GM12878 (cell line): ENCODE measurements around the gene CWF19L2.

Source experiments
- BRCA1 ChIP-seq: IDR thresholded peaks from 2 replicates; pipeline ENCODE4 v1.6.1; 2011; ENCODE audit warnings: low read depth, low read length, improper control_type of control experiment
- ETV6 ChIP-seq, 2 experiments: fragments of 450-650 bp in 1 of 2; IDR thresholded peaks in 1 of 2; conservative IDR thresholded peaks in 1 of 2; 2 replicates each; pipeline ENCODE4 v1.6.1; 2014; ENCODE audit warnings: antibody characterized with exemption in 1 of 2, borderline replicate concordance in 1 of 2, low read depth in 1 of 2, mild to moderate bottlenecking in 1 of 2, moderate library complexity in 1 of 2
- GABPA ChIP-seq: IDR thresholded peaks from 2 replicates; pipeline ENCODE4 v1.6.1; 2014; ENCODE audit warnings: antibody characterized with exemption, low read depth, mild to moderate bottlenecking, inconsistent platforms
- JUNB ChIP-seq: IDR thresholded peaks from 2 replicates; pipeline ENCODE4 v1.6.1; 2016; ENCODE audit warnings: antibody characterized with exemption, mild to moderate bottlenecking
- JUND ChIP-seq: IDR thresholded peaks from 2 replicates; pipeline ENCODE4 v1.6.1; 2012; ENCODE audit warnings: low read depth, mild to moderate bottlenecking, low read length, improper control_type of control experiment, moderate library complexity
- NFIC ChIP-seq: IDR thresholded peaks from 2 replicates; pipeline ENCODE4 v1.6.1; 2012; ENCODE audit warnings: low read depth, mild to moderate bottlenecking, inconsistent platforms, low read length, moderate library complexity
- RCOR1 ChIP-seq: conservative IDR thresholded peaks from 2 replicates; pipeline ENCODE4 v1.6.1; 2012; ENCODE audit warnings: low read depth, low read length, improper control_type of control experiment
- RFX5 ChIP-seq: IDR thresholded peaks from 2 replicates; pipeline ENCODE4 v1.6.1; 2011; ENCODE audit warnings: low read depth, low read length, improper control_type of control experiment
- TF ChIP-seq, protein P1 (sequence below): IDR thresholded peaks from 2 replicates; pipeline ENCODE4 v1.6.1; 2012; ENCODE audit warnings: mild to moderate bottlenecking, low read depth, low read length
- TF ChIP-seq, protein P2 (sequence below), 3 experiments: IDR thresholded peaks in 2 of 3; conservative IDR thresholded peaks in 1 of 3; 2 replicates each; pipeline ENCODE4 v1.5.1; 2011; ENCODE audit warnings: low read depth in 3 of 3, low read length in 3 of 3, mild to moderate bottlenecking in 3 of 3, control low read depth in 2 of 3, moderate library complexity in 2 of 3, inconsistent platforms in 1 of 3, mixed read lengths in 1 of 3; ENCODE audit not compliant: control insufficient read depth in 2 of 3, insufficient read depth in 1 of 3; ENCODE audit errors: extremely low read depth in 1 of 3
- TF ChIP-seq, protein P3 (sequence below): fragments of 450-650 bp; IDR thresholded peaks from 2 replicates; pipeline ENCODE4 v1.6.1; 2014; ENCODE audit warnings: mild to moderate bottlenecking

DNA sequence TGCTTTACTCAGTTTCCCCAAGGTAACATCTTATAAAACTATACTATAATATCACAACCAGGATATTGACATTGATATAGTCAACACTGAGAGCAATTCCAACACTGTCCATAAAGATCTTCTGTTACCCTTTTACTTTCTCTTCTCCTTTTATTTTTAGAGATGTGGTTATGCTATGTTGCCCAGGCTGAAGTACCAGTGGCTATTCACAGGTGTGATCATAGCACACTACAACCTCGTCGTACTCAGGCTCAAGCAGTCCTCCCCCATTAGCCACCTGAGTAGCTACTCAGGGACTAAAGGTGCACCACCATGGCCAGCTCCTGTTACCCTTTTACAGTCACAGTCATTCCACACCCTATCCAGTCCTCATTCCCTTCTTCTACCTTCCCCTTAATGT is 119.7 kb downstream of the CWF19L2 start:
- TF ChIP-seq GABPA (no peak), RFX5 (no peak), ETV6 (conservative IDR thresholded peaks at IDR 0.05 in 1 of 2, IDR thresholded peaks at IDR 0.05 in 1 of 2; ENCODE audit: borderline replicate concordance in 1 of 2, low read depth in 1 of 2) (no peak), BRCA1 (no peak), RCOR1 (no peak), JUNB (no peak), NFIC (no peak), JUND (no peak)
- TF ChIP-seq, protein P1, sequence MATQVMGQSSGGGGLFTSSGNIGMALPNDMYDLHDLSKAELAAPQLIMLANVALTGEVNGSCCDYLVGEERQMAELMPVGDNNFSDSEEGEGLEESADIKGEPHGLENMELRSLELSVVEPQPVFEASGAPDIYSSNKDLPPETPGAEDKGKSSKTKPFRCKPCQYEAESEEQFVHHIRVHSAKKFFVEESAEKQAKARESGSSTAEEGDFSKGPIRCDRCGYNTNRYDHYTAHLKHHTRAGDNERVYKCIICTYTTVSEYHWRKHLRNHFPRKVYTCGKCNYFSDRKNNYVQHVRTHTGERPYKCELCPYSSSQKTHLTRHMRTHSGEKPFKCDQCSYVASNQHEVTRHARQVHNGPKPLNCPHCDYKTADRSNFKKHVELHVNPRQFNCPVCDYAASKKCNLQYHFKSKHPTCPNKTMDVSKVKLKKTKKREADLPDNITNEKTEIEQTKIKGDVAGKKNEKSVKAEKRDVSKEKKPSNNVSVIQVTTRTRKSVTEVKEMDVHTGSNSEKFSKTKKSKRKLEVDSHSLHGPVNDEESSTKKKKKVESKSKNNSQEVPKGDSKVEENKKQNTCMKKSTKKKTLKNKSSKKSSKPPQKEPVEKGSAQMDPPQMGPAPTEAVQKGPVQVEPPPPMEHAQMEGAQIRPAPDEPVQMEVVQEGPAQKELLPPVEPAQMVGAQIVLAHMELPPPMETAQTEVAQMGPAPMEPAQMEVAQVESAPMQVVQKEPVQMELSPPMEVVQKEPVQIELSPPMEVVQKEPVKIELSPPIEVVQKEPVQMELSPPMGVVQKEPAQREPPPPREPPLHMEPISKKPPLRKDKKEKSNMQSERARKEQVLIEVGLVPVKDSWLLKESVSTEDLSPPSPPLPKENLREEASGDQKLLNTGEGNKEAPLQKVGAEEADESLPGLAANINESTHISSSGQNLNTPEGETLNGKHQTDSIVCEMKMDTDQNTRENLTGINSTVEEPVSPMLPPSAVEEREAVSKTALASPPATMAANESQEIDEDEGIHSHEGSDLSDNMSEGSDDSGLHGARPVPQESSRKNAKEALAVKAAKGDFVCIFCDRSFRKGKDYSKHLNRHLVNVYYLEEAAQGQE = no peak
- TF ChIP-seq, protein P2, sequence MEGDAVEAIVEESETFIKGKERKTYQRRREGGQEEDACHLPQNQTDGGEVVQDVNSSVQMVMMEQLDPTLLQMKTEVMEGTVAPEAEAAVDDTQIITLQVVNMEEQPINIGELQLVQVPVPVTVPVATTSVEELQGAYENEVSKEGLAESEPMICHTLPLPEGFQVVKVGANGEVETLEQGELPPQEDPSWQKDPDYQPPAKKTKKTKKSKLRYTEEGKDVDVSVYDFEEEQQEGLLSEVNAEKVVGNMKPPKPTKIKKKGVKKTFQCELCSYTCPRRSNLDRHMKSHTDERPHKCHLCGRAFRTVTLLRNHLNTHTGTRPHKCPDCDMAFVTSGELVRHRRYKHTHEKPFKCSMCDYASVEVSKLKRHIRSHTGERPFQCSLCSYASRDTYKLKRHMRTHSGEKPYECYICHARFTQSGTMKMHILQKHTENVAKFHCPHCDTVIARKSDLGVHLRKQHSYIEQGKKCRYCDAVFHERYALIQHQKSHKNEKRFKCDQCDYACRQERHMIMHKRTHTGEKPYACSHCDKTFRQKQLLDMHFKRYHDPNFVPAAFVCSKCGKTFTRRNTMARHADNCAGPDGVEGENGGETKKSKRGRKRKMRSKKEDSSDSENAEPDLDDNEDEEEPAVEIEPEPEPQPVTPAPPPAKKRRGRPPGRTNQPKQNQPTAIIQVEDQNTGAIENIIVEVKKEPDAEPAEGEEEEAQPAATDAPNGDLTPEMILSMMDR (IDR thresholded peaks at IDR 0.05 in 2 of 3, conservative IDR thresholded peaks at IDR 0.05 in 1 of 3; ENCODE audit: control insufficient read depth in 2 of 3, extremely low read depth in 1 of 3, insufficient read depth in 1 of 3, low read depth in 3 of 3, low read length in 3 of 3) = no peak
- TF ChIP-seq, protein P3, sequence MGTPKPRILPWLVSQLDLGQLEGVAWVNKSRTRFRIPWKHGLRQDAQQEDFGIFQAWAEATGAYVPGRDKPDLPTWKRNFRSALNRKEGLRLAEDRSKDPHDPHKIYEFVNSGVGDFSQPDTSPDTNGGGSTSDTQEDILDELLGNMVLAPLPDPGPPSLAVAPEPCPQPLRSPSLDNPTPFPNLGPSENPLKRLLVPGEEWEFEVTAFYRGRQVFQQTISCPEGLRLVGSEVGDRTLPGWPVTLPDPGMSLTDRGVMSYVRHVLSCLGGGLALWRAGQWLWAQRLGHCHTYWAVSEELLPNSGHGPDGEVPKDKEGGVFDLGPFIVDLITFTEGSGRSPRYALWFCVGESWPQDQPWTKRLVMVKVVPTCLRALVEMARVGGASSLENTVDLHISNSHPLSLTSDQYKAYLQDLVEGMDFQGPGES = no peak
